ENCODE data around the gene SLC22A9.
"Not testable (repeated sequence)": the region's sequence is repeated elsewhere in the genome, so short reads cannot be mapped to it uniquely, and the experiment has no call there.

The SLC22A9 gene

DNA sequence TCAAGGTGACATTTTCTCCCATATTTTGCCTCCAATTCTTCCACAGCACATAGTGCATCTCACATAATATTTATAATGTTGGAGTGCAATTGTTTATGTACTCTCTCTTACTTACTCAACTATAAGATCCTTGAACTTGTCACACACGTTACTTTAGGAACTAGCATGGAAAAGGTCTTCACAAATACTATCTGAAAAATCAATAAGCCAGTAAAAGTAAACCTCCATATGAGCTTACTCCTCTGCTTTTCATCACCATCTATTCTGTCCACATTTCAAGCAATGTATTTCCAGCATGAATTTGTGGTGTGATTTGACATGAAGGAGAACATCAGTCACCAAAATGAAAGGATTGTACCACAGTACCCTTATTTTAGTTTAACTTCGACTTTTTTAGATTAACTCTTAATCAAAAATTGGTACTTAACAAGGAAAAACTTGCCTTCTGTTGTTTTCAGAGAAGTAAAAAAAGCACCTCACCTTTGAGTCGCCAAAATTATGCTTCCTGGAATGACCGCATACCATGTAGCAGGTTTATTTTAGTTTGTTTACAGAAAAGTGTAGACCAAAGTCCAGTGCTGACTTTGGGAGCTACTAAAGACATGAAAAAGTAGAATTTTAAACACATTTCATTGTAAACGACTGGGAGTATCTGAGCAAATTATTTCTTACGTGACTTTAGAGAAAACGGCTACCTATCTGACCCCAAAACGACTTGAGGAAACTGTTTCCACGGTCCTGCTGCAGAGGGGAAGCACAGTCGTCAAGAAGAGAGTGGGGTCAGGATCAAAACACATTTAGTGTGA lies at the start of gene SLC22A9:
SLC22A9 (plus strand) TSS at position 621 of the 806 bp plus-strand sequence. CDS start 272 bp downstream, outside the sequence.
- no peak for DNase-seq

GRCh38 chr11:63321723-63322122 lies 47.9 kb upstream of the SLC22A9 start:
- DNase-seq: no peak

GRCh38 chr11:63335089-63335488 lies 34.5 kb upstream of the SLC22A9 start:
- DNase-seq: not testable (repeated sequence)

GRCh38 chr11:63337070-63337469 lies 32.5 kb upstream of the SLC22A9 start:
- no peak for DNase-seq

- no peak for DNase-seq
Measured at GRCh38 chr11:63343130-63343529, 26.5 kb upstream of the SLC22A9 start.

DNA sequence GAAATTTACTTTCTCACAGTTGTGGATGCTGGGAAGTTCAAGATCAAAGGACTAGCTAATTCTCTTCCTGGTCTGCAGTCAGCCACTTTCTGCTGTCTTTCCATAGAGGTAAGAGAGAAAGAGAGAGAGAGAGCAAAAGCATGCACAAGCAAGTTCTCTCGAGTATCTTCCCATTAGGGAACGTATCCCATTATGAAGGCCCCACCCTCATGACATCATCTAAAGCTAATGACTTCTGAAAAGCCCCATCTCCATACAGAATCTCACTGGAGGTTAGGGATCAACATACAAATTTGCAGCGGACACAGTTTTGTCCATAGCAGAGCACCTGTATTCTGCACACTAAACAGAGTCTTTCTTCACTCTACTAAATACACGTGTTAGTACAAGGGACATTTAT lies 17.4 kb upstream of the SLC22A9 start:
- no peak for DNase-seq

- no peak for DNase-seq
Measured at GRCh38 chr11:63362196-63362793, 7.3 kb upstream of the SLC22A9 start.

GRCh38 chr11:63369971-63370588 lies 495 bp downstream of the SLC22A9 start:
- no peak for DNase-seq

DNA sequence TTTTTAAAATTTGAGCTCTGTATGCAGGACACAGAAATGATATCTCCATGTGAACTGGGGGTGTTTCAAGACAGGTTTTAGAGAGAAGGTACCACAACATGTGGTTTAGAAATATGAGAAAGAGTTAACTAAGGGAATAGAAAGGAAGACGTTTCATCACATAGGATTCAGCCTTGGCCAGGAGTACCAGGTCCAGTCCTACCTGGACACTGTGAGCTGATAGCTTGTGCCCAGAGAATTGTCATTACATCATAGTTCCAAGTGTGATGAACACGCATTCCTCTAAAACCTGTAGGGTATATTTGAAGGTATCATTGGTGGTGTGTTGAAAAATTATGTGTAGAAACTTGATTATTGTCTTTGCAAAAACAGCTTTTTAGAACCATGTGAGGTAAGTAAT lies 1.8 kb downstream of the SLC22A9 start:
- no peak for DNase-seq

DNA sequence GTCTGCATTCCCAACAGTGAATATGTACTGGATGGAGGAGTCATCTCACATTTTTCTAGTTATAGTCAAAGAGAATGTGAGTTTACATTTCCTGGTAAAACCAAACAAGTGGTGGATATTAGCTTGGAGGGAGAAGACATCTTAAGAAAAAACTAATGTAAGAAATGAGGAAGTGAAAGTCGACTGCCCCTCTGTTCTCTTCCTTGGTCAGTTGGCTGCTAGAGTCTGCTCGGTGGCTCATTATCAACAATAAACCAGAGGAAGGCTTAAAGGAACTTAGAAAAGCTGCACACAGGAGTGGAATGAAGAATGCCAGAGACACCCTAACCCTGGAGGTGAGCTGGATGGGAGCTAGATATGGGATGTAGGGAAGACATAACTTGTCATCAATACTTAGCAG lies 5.8 kb downstream of the SLC22A9 start:
- DNase-seq: no peak

DNA sequence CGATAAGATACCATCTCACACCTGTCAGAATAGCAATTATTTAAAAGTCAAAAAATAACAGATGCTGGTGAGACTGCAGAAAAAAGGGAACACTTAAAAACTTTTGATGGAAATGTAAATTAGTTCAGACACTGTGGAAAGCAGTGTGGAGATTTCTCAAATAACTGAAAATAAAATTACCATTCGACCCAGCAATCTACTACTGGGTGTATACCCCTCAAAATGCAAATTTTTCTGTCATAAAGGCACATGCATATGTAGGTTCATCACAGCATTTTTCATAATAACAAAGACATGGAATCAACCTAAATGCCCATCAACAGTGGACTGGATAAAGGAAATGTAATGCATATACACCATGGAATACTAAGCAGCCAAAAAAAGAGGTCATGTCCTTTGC lies 10.5 kb downstream of the SLC22A9 start:
- no peak for DNase-seq

GRCh38 chr11:63395697-63396096 lies 26.1 kb downstream of the SLC22A9 start:
- no peak for DNase-seq

DNA sequence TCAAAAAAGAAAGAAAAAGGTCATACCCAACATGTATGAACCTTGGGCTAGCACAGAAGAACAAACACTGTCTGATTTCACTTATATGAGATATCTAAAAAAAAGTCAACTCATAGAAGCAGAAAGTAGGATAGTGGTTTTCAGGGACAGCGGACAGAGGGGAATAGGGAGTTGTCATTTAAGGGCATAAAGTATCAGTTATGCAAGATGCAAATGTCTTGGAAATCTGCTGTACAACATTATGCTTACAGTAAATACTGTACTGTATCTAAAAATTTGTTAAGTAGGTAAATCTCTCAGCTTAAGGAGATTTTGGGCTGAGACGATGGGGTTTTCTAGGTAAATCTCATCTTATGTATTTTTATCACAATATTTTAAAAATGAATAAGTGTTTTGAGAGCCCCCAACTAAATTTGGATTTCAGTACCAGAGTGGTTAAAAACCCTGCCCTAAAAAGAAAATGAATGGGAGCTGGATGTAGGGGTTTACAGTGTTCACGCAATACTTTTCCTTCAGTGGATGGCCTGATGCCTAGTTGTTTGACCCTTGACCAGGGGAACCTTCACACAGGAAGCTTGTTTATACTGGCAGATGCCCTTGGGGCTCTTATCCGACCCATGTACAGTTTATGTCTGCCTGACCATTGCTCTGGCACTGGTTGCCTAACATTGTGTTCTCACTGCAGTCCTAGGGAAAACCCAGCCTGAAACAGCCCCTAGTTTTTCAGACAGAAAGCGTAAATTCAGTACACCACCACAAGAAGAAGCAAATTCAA lies 34.8 kb downstream of the SLC22A9 start:
- DNase-seq: no peak

DNA sequence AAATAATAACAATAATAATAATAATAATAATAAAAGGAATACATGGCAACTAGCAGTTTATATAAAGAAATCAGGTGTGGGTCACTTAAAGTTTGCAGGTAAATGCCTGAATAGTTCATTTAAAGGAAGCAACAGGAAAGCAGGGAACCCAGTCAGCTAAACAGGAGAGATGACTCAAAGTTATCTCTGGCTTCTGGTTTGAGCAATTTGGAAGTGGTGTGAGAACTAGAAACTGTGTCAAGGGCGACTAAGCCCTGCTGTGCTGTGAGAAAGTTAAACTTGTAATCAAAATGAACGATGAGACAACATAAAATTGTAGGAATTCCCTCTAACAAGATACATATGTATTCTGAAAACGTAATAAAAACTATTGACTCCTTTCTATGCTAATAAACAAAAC lies 35.5 kb downstream of the SLC22A9 start:
- DNase-seq: no peak

DNA sequence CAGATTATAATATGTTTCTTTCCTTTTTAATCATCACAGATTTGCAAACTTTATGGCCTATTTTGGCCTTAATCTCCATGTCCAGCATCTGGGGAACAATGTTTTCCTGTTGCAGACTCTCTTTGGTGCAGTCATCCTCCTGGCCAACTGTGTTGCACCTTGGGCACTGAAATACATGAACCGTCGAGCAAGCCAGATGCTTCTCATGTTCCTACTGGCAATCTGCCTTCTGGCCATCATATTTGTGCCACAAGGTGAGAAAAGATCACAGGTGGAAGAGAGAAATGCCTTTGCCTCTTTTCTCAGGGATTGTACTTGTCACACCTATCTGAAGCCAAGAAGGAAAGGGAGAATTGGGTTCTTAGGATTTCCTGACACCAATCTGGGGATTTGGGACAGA lies 36.9 kb downstream of the SLC22A9 start:
- DNase-seq: no peak

GRCh38 chr11:63417174-63417852 lies 47.7 kb downstream of the SLC22A9 start:
- no peak for DNase-seq

- no peak for DNase-seq
Measured at GRCh38 chr11:63427971-63428508, 58.5 kb downstream of the SLC22A9 start.

DNA sequence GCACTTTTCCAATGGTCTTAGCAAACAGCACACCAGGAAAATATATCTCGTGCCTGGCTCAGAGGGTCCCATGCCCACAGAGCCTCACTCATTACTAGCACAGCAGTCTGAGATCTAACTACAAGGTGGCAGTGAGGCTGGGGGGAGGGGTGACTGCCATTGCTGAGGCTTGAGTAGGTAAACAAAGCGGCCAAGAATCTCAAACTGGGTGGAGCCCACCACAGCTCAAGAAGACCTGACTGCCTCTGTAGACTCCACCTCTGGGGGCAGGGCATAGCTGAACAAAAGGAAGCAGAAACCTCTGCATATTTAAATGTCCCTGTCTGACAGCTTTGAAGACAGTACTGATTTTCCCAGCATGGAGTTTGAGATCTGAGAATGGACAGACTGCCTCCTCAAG lies 61.1 kb downstream of the SLC22A9 start:
- DNase-seq: not testable (repeated sequence)

GRCh38 chr11:63435351-63435750 lies 65.8 kb downstream of the SLC22A9 start:
- DNase-seq: not testable (repeated sequence)

GRCh38 chr11:63435831-63436230 lies 66.2 kb downstream of the SLC22A9 start:
- not testable (repeated sequence) for DNase-seq

DNA sequence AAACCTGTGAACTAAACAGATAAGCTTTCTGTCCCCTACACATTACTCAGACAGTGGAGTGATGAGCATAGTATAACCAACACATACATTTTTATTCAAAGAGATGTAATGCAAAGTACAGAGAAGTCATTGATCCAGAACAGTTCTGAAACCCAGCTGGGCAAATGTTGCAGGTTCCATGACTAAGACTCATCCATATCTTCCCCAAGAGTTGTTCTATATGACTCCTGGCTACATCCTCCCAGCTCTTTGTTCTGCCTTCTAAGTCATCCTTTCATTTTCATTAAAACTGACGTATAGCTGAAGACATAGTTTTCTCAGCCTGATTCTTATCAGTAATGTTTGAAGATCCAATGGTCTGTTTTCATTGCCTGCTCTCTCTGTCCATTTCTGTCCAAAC lies 74.1 kb downstream of the SLC22A9 start:
- DNase-seq: no peak

DNA sequence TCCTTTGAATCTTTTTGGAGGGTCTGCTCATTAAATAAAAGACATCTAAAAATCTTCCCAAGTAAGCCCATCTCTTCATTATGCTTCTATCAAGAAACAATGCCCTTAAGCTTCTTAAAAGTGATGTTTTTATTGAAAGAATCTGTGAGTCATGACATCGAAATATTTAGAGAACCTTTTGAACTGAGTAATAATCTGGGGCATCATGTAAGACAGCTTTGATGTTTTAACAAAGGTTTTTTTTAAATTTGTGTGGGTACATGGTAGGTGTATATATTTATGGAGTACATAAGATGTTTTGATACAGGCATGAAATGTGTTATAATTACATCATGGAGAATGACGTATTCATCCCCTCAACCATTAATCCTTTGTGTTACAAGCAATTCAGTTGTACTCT lies 74.6 kb downstream of the SLC22A9 start:
- no peak for DNase-seq

Measured in femur (tissue), 1 donor.